CD4-positive, alpha-beta T cell treated with Interleukin-6 at 100 ng/mL for 8 hours (primary cell): ENCODE measurements around the gene PCDHGB2.
A peak's percentile ranks its signal among the peaks of the same experiment; 100 is the strongest.
"Not testable (repeated sequence)": the region's sequence is repeated elsewhere in the genome, so short reads cannot be mapped to it uniquely, and the experiment has no call there.

ENCODE experiments used
- DNase-seq: peaks from one replicate; pipeline ENCODE4 v3.0.0-alpha.2; 2020; ENCODE audit warnings: mixed read lengths, low spot score

PCDHGB2 gene

GRCh38 chr5:141359790-141360426, at the start of gene PCDHGB2:
TSS of gene PCDHGB2 (plus strand) at chr5:141359994. CDS start at chr5:141360136, 142 bp downstream.
- DNase-seq, result no peak

- DNase-seq, result no peak
These were observed 46.1 kb upstream of the PCDHGB2 start for GRCh38 chr5:141313711-141314110.

DNA sequence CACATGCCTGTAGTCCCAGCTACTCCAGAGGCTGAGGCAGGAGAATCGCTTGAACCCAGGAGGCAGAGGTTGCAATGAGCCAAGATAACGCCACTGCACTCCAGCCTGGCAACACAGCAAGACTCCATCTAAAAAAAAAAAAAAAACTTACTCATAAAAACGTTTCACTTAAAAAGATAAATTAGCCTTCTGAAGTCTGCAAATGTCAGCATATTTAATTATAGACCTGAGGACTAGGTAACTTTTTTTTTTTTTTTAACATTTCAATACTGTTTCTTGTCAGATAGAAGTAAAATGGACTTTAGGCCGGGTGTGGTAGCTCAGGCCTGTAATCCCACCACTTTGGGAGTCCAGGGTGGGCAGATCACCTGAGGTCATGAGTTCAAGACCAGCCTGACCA, 42.8 kb upstream of the PCDHGB2 start:
- not testable (repeated sequence) for DNase-seq

- no peak for DNase-seq
These were observed 40.6 kb upstream of the PCDHGB2 start for GRCh38 chr5:141319202-141319601.

DNA sequence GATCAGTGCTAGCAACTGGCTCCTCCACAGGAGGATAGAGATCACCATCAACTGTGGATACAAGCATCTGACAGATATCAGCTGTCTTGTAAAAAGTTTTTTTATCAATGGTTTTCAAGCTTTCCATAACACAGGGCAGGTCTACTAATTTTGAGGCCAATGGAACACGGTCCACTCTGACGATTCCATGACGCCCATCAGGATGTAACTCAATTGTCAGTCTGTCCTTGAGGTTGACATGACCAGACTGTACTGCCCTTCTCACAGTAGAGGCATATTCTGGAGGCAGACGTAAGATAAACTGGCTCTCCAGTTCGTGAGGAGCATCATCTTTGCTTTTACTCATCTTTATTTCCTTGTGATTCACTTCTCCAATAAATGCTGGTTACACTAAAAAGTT, 40.1 kb upstream of the PCDHGB2 start:
- DNase-seq, result no peak

DNA sequence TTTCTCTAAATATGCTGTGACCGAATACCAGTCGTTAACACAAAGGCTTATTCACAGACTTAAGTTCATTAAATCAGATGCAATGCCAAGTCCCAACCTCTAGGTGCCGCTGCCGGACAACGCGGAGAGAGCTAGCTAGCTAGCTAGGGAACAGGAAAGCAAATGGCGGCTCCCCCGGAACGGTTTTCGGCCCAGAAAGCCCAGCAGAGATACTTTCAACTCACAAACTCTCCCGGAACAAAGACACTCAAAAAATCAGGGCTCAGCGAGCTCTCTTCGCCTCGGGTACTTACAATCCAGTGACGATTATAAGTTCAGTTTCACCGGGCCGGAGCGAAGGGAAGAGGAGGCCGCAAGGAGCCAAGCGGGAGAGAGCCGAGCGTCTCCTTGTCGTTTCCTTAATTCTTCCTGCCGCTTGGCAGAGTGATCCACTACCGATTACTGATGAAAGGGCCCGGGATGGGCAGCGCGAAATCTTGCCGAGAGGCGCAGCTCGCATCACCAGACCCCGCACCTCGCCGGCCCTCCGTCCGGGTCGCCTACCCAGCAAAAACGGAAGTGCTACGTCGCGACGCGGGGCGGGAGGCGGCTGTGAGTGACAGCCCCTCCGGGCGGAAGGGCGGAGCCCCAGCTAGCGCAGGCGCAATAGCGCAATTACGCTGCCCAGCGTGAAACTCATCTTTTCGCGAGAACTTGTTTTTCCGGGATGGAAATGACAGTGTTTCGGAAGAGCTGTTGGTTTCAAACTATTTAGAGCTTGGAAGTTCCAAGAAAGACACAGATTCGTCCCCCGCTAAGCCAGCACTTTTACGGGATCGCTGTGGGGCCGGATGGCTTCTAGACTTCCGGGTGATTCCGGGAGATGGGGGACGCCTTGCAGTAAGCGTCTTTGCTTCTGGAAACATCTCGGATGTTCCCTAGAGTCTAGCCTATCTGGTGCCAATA, 39.3 kb upstream of the PCDHGB2 start, which contains the start of gene TAF7:
TSS of gene TAF7 (minus strand) at position 560 of the 945 bp plus-strand sequence. CDS start 740 bp downstream, outside the sequence.
- DNase-seq, result peak; percentile 92

DNA sequence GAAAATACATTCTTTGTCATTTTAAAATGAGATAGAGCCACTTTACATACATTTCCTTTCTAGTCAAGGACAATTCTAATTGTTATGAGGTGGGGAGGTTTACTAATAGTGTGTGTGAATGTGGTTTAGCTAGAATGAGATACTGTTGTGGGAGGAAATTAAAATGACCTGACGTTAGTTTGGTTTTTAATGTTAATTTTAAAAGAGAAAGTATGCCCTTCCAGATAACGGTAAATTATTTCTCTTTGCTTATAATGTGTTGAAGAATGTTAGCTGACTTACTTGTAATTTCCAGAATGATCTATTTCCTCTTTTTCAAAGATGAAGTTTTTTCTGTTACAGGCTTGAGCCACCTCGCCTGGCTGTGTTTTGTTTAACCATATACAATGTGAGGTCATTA, 37.5 kb upstream of the PCDHGB2 start:
- DNase-seq, result no peak

- peak; percentile 71 for DNase-seq
These were observed 33.5 kb upstream of the PCDHGB2 start for GRCh38 chr5:141326088-141326854.

DNA sequence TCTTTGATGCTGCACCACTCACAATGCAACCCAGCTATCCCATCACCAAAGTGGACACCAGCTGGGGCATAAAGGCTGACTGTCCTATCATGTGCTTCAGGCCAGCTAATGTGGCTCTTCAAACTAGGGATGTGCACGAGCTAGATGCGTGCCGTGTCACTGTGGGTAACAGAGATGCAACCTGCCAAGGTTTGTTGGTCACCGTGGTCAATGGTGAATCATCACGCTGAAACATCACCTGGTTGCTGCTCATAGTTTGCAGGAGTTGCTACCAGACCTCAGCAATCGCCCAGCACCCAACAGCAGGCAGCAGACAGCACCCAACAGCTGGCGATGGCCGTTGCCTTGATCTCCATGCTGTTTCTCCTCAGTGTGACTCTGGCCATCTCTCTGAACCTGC, 31.6 kb upstream of the PCDHGB2 start:
- no peak for DNase-seq

GRCh38 chr5:141330299-141331080, 29.3 kb upstream of the PCDHGB2 start, which contains the start of gene PCDHGA1:
TSS of gene PCDHGA1 (plus strand) at chr5:141330514.
- DNase-seq, result peak; percentile 12

- DNase-seq, result not testable (repeated sequence)
These were observed 27.2 kb upstream of the PCDHGB2 start for GRCh38 chr5:141332571-141332970.

- DNase-seq, result no peak
These were observed 21.1 kb upstream of the PCDHGB2 start, which contains the start of gene PCDHGA2 for GRCh38 chr5:141338538-141339306. TSS of gene PCDHGA2 (plus strand) at chr5:141338760.

- DNase-seq, result not testable (repeated sequence)
These were observed 18.9 kb upstream of the PCDHGB2 start for GRCh38 chr5:141340781-141341354.

GRCh38 chr5:141342773-141343172, 17.0 kb upstream of the PCDHGB2 start:
- no peak for DNase-seq

DNA sequence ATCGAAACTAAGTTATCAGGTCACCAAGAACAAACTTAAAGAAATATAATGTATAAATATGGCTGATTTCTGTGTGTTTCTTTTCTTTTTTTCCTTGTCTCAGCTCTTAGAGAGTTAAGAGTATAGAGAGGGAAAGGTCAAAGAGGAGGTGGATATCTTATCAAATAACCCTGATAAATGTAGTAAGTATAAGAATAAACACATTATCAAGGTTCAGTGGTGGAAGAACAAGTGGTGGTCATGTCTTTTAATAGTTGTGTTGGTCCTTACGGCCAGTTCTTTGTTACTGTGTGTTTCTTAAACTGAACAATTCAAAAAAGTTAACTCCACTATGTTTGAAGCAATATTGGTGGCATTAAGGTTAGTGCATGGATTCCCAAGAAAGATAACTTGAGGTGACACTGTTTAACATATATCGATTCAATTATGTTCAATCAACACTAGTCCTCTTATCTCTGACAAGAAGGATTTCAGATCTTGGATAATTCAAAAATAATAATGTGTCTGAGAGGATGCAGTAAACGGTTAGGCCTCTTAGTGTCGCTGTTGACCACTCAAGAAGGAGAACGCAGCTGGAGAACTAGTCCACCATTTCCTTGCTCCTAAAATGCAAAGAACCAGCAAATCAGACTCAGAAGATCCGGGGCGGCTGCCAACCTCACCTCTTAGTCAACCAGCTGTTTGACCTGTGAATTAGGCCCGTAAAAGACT, 16.4 kb upstream of the PCDHGB2 start, which contains the start of gene PCDHGA3:
TSS of gene PCDHGA3 (plus strand) at position 588 of the 711 bp plus-strand sequence. CDS start 205 bp downstream, outside the sequence.
- DNase-seq, result no peak

- DNase-seq, result no peak
These were observed 15.8 kb upstream of the PCDHGB2 start for GRCh38 chr5:141343953-141344463.

- DNase-seq, result no peak
These were observed 14.5 kb upstream of the PCDHGB2 start for GRCh38 chr5:141345327-141345726.

DNA sequence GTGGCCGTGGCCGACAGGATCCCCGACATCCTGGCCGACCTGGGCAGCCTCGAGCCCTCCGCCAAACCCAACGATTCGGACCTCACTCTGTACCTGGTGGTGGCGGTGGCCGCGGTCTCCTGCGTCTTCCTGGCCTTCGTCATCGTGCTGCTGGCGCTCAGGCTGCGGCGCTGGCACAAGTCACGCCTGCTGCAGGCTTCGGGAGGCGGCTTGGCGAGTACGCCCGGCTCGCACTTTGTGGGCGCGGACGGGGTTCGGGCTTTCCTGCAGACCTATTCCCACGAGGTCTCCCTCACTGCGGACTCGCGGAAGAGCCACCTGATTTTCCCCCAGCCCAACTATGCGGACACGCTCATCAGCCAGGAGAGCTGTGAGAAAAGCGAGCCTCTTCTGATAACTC, 13.8 kb upstream of the PCDHGB2 start:
- not testable (repeated sequence) for DNase-seq
